Measurements from ENCODE around the gene ZNF84. TPM values are rescaled to one million over a fixed set of nuclear protein-coding genes. Genes with fewer than 3 reads are reported as not detected.

ZNF84 gene
- total and polyA plus RNA-seq, 2 experiments from 2014 or later, result 22.5 to 29.2 TPM

DNA sequence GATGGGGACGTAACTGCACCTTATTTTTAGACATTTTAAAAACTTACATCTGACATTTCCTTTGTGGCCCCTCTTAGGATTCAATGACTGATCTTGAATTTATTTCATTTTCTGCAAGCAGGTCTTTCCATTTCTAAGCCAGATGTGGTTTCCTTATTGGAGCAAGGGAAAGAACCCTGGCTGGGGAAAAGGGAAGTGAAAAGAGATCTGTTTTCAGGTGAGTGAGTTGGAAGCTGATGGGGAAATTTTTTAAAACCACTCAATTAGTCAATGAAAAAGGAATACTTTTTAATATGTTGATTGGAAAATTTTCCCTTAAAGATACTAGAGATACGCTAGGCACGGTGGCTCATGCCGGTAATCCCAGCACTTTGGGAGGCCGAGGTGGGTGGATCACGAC is 46.0 kb downstream of the ZNF84 start:
- Histone ChIP-seq H3K36me3 (peaks cover 45% of the 10 kb centered on the region), H3K4me1 (ENCODE audit: low read depth) (no peaks in the 10 kb centered on the region), H3K27ac (no peak overlapping the region), H3K27me3 (no peaks in the 10 kb centered on the region), H3K4me3 (no peak overlapping the region), H3K9me3 (ENCODE audit: low read depth) (no peaks in the 10 kb centered on the region)
- DNase-seq (ENCODE audit: low read depth in 1 of 2, low spot score in 1 of 2), result no peak
- TF ChIP-seq, protein P1, sequence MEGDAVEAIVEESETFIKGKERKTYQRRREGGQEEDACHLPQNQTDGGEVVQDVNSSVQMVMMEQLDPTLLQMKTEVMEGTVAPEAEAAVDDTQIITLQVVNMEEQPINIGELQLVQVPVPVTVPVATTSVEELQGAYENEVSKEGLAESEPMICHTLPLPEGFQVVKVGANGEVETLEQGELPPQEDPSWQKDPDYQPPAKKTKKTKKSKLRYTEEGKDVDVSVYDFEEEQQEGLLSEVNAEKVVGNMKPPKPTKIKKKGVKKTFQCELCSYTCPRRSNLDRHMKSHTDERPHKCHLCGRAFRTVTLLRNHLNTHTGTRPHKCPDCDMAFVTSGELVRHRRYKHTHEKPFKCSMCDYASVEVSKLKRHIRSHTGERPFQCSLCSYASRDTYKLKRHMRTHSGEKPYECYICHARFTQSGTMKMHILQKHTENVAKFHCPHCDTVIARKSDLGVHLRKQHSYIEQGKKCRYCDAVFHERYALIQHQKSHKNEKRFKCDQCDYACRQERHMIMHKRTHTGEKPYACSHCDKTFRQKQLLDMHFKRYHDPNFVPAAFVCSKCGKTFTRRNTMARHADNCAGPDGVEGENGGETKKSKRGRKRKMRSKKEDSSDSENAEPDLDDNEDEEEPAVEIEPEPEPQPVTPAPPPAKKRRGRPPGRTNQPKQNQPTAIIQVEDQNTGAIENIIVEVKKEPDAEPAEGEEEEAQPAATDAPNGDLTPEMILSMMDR (IDR thresholded peaks at IDR 0.05; ENCODE audit: low read depth, low read length), result no peak

DNA sequence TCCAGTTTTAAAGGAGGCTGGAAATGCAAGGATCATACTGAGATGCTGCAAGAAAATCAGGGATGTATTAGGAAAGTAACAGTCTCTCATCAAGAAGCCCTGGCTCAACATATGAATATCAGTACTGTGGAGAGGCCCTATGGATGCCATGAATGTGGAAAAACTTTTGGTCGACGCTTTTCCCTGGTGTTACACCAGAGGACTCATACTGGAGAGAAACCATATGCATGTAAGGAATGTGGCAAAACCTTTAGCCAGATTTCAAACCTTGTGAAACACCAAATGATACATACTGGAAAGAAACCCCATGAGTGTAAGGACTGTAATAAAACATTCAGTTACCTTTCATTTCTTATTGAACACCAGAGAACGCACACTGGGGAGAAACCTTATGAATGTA is 68.3 kb downstream of the ZNF84 start:
- DNase-seq (ENCODE audit: low read depth in 1 of 2, low spot score in 1 of 2), result peak in 1 of 2 donors; percentile 11
- Histone ChIP-seq H3K4me3 (no peak overlapping the region), H3K27me3 (no peaks in the 10 kb centered on the region), H3K36me3 (peaks cover 28% of the 10 kb centered on the region), H3K4me1 (ENCODE audit: low read depth) (no peaks in the 10 kb centered on the region), H3K27ac (no peak overlapping the region), H3K9me3 (ENCODE audit: low read depth) (peaks cover 41% of the 10 kb centered on the region)
- TF ChIP-seq, protein P1 (IDR thresholded peaks at IDR 0.05; ENCODE audit: low read depth, low read length), result no peak

DNA sequence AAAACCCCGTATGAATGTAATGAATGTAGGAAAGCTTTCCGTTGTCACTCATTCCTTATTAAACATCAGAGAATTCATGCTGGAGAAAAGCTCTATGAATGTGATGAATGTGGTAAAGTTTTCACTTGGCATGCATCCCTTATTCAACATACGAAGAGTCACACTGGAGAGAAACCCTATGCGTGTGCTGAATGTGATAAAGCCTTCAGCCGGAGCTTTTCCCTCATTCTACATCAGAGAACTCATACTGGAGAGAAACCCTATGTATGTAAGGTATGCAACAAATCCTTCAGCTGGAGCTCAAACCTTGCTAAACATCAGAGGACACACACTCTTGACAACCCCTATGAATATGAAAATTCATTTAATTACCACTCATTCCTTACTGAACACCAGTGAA is 68.9 kb downstream of the ZNF84 start:
- no peaks in the 10 kb centered on the region for H3K27me3 ChIP-seq
- H3K27ac ChIP-seq, result no peak overlapping the region
- H3K9me3 ChIP-seq (ENCODE audit: low read depth), result peaks cover 41% of the 10 kb centered on the region
- TF ChIP-seq, protein P1 (IDR thresholded peaks at IDR 0.05; ENCODE audit: low read depth, low read length), result no peak
- H3K36me3 ChIP-seq, result peaks cover 22% of the 10 kb centered on the region
- DNase-seq (ENCODE audit: low read depth in 1 of 2, low spot score in 1 of 2), result peak in 1 of 2 donors; percentile 9
- H3K4me1 ChIP-seq (ENCODE audit: low read depth), result no peaks in the 10 kb centered on the region
- H3K4me3 ChIP-seq, result no peak overlapping the region

DNA sequence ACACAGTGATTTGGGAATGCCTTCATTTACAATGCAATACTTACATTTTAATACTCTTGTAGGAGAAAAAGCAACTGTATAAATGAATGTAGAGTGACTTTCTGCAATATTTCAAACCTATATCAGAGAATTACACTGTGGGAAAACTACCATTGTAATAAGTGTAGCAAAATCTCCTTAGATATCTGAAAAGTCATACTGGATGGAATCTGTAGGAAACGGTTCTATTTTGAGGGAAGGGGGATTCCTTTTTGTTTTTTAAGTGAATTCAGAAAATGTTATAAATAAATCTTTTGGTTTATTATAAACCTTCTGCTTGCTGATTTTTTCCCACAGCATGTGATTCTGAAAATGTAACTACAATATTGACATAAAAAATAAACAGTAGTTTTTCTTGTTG is 69.8 kb downstream of the ZNF84 start:
- Histone ChIP-seq H3K36me3 (peaks cover 17% of the 10 kb centered on the region), H3K4me3 (no peak overlapping the region)
- no peak for DNase-seq (ENCODE audit: low read depth in 1 of 2, low spot score in 1 of 2)

DNA sequence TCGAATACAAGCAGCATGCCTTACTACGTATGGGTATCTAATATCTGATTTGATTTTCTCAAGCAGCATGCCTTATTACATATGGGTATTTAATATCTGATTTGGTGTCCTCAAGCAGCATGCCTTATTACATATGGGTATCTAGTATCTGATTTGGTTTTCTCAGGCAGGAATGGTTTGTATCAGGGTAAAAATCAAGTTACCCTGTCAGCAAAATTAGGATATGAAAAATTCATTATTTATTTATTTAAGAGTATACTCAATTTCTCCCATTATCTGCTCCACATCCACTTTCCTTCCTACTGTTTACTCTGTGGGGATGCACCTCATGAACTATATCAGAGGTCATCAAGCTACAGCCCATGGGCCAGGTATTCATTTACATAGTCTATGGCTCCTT is 70.8 kb downstream of the ZNF84 start:
- DNase-seq (ENCODE audit: low read depth in 1 of 2, low spot score in 1 of 2), result no peak
- no peaks in the 10 kb centered on the region for H3K4me1 ChIP-seq (ENCODE audit: low read depth)
- peaks cover 17% of the 10 kb centered on the region for H3K36me3 ChIP-seq
- no peak overlapping the region for H3K27ac ChIP-seq
- H3K9me3 ChIP-seq (ENCODE audit: low read depth), result peaks cover 41% of the 10 kb centered on the region
- H3K27me3 ChIP-seq, result no peaks in the 10 kb centered on the region
- TF ChIP-seq, protein P1 (IDR thresholded peaks at IDR 0.05; ENCODE audit: low read depth, low read length), result no peak
- no peak overlapping the region for H3K4me3 ChIP-seq

More for the DNA sequence above, 69.8 kb downstream of the ZNF84 start:
- Histone ChIP-seq H3K27ac (no peak overlapping the region), H3K4me1 (ENCODE audit: low read depth) (no peaks in the 10 kb centered on the region), H3K27me3 (no peaks in the 10 kb centered on the region), H3K9me3 (ENCODE audit: low read depth) (peaks cover 41% of the 10 kb centered on the region)
- TF ChIP-seq, protein P1 (IDR thresholded peaks at IDR 0.05; ENCODE audit: low read depth, low read length), result no peak

Other genes starting within 250 kb of the ZNF84 start
- 40.4 and 50.8 TPM in 2 replicates for gene GOLGA3, start 208.6 kb upstream of the ZNF84 start, total RNA-seq
- 12.2 and 15.3 TPM in 2 replicates for gene GOLGA3, start 208.6 kb upstream of the ZNF84 start, polyA plus RNA-seq
- 30.6 and 36.3 TPM in 2 replicates for gene CHFR, start 149.9 kb upstream of the ZNF84 start, total RNA-seq
- gene CHFR, start 149.9 kb upstream of the ZNF84 start, polyA plus RNA-seq, result 29.4 and 30.0 TPM in 2 replicates
- 6.6 and 13.3 TPM in 2 replicates for gene ZNF605, start 81.2 kb upstream of the ZNF84 start, total RNA-seq
- 8.2 and 10.1 TPM in 2 replicates for gene ZNF605, start 81.2 kb upstream of the ZNF84 start, polyA plus RNA-seq
- 5.2 and 18.5 TPM in 2 replicates for gene ZNF26, start 51.1 kb upstream of the ZNF84 start, total RNA-seq
- gene ZNF26, start 51.1 kb upstream of the ZNF84 start, polyA plus RNA-seq, result 5.0 and 6.1 TPM in 2 replicates
- gene ZNF140, start 43.4 kb downstream of the ZNF84 start, total RNA-seq, result 10.1 and 14.7 TPM in 2 replicates
- gene ZNF140, start 43.4 kb downstream of the ZNF84 start, polyA plus RNA-seq, result 15.7 and 18.1 TPM in 2 replicates
- 1.3 and 2.7 TPM in 2 replicates for gene ZNF891, start 92.8 kb downstream of the ZNF84 start, total RNA-seq
- gene ZNF891, start 92.8 kb downstream of the ZNF84 start, polyA plus RNA-seq, result 0.65 and 0.91 TPM in 2 replicates
- gene ZNF10, start 93.1 kb downstream of the ZNF84 start, total RNA-seq, result 7.0 and 9.9 TPM in 2 replicates
- 9.5 and 14.9 TPM in 2 replicates for gene ZNF10, start 93.1 kb downstream of the ZNF84 start, polyA plus RNA-seq
- 21.6 and 34.1 TPM in 2 replicates for gene ZNF268, start 144.0 kb downstream of the ZNF84 start, total RNA-seq
- 12.4 and 18.0 TPM in 2 replicates for gene ZNF268, start 144.0 kb downstream of the ZNF84 start, polyA plus RNA-seq
- not detected in 2 replicates for gene ANHX, start 198.4 kb downstream of the ZNF84 start, total RNA-seq
- not detected in 2 replicates for gene ANHX, start 198.4 kb downstream of the ZNF84 start, polyA plus RNA-seq

Data from cardiac muscle cell (in vitro differentiated cells and primary cell).